Bladder microvascular endothelial cell (primary cell): ENCODE data around the gene ARIH1. TPM values are rescaled to one million over a fixed set of nuclear protein-coding genes. Genes with fewer than 3 reads are reported as not detected.

ENCODE experiments used
- total RNA-seq: library from RNA; depleted of rRNA; stranded (reverse); fragments of >200 nt; gene quantifications from 2 replicates; pipeline ENCODE4 v1.2.3, GENCODE V29; 2014

ARIH1 gene
- total RNA-seq = 13.8 and 112 TPM in 2 replicates

GRCh38 chr15:72473614-72474465 lies at the start of gene ARIH1:
Gene ARIH1 (plus strand): TSS chr15:72474330. CDS start chr15:72474640, 310 bp downstream.

Other genes starting within 250 kb of the ARIH1 start
- gene PKM, start 243.1 kb upstream of the ARIH1 start, total RNA-seq = 820 and 1,418 TPM in 2 replicates
- 7.8 and 21.5 TPM in 2 replicates for gene PARP6, start 201.8 kb upstream of the ARIH1 start, total RNA-seq
- 0.06 TPM in 1 of 2 replicates, not detected in the other for gene CELF6, start 154.2 kb upstream of the ARIH1 start, total RNA-seq
- gene HEXA, start 98.3 kb upstream of the ARIH1 start, total RNA-seq = 57.5 and 90.6 TPM in 2 replicates
- gene TMEM202, start 76.0 kb upstream of the ARIH1 start, total RNA-seq = not detected in 2 replicates
- not detected in 2 replicates for gene GOLGA6B, start 180.4 kb downstream of the ARIH1 start, total RNA-seq
- 0.16 TPM in 1 of 2 replicates, not detected in the other for gene HIGD2B, start 211.9 kb downstream of the ARIH1 start, total RNA-seq
- 5.0 and 6.9 TPM in 2 replicates for gene BBS4, start 211.9 kb downstream of the ARIH1 start, total RNA-seq